IMR-90 (cell line): ENCODE results near the gene MORN5. TPM values are rescaled to one million over a fixed set of nuclear protein-coding genes. Genes with fewer than 3 reads are reported as not detected.

Experiments used
- ATAC-seq: fragments of 200-7000 bp; cut with Tn5 transposase; 2 replicates; pipeline ENCODE4 v1.9.1; 2020; ENCODE audit warnings: low read depth, mild to moderate bottlenecking, moderate library complexity
- BruUV-seq: library from RNA; stranded (reverse); fragments of 400-500 nt; replicated peaks from 2 replicates; lab custom pipeline; 2021; lab: Mats Ljungman, UMichigan
- CTCF ChIA-PET: fragments of 300-600 bp; formaldehyde crosslinking; extraction: SDS; loops from one replicate; lab custom pipeline; 2021; ENCODE audit warnings: antibody characterized with exemption; lab: Yijun Ruan, JAX
- POLR2A ChIA-PET: fragments of 300-600 bp; sonication (Branson Sonifier 250); formaldehyde crosslinking; loops from one replicate; lab custom pipeline; 2022; ENCODE audit warnings: antibody characterized with exemption; ENCODE audit not compliant: unreplicated experiment; lab: Charles Lee
- DNase-seq: peaks from one replicate; pipeline ENCODE4 v3.0.0; 2013
- H2AFZ ChIP-seq: replicated peaks from 2 replicates; pipeline ENCODE3; 2013; ENCODE audit warnings: low read length, mild to moderate bottlenecking; ENCODE audit not compliant: poor library complexity
- H2AK5ac ChIP-seq: 2 replicates; pipeline ENCODE4 v1.6.1; 2013; ENCODE audit warnings: low read depth, low read length, inconsistent platforms
- H2AK9ac ChIP-seq: replicated peaks from 2 replicates; pipeline ENCODE3; 2013; ENCODE audit warnings: mild to moderate bottlenecking, low read depth, low read length, moderate library complexity; ENCODE audit not compliant: poor library complexity
- H2BK120ac ChIP-seq: 2 replicates; pipeline ENCODE4 v1.6.1; 2013; ENCODE audit warnings: low read depth, low read length, inconsistent platforms
- H2BK15ac ChIP-seq: 3 replicates; pipeline ENCODE4 v1.6.1; 2013; ENCODE audit warnings: low read depth, low read length, inconsistent platforms
- H2BK20ac ChIP-seq: 2 replicates; pipeline ENCODE4 v1.6.1; 2013; ENCODE audit warnings: low read depth, mild to moderate bottlenecking, inconsistent platforms, low read length, moderate library complexity
- H2BK5ac ChIP-seq: 2 replicates; pipeline ENCODE4 v1.6.1; 2013; ENCODE audit warnings: mild to moderate bottlenecking, low read depth, low read length, inconsistent platforms; ENCODE audit not compliant: poor library complexity, severe bottlenecking
- H3K14ac ChIP-seq: replicated peaks from 2 replicates; pipeline ENCODE4 v1.6.1; 2013; ENCODE audit warnings: low read depth, low read length, inconsistent platforms
- H3K18ac ChIP-seq: 2 replicates; pipeline ENCODE4 v1.6.1; 2013; ENCODE audit warnings: low read depth, low read length, control low read depth
- H3K23ac ChIP-seq: 2 replicates; pipeline ENCODE4 v1.6.1; 2013; ENCODE audit warnings: low read depth, low read length, inconsistent platforms
- H3K27ac ChIP-seq: 2 replicates; pipeline ENCODE4 v1.5.1; 2013; ENCODE audit warnings: mild to moderate bottlenecking, control low read depth, low read length; ENCODE audit not compliant: insufficient read depth
- H3K27me3 ChIP-seq: 2 replicates; pipeline ENCODE4 v1.6.1; 2013; ENCODE audit warnings: low read length; ENCODE audit not compliant: control insufficient read depth, insufficient read depth
- H3K36me3 ChIP-seq: 2 replicates; pipeline ENCODE4 v1.6.1; 2013; ENCODE audit warnings: low read length, mixed read lengths; ENCODE audit not compliant: control insufficient read depth, insufficient read depth
- H3K4ac ChIP-seq: 2 replicates; pipeline ENCODE4 v1.6.1; 2013; ENCODE audit warnings: low read depth, low read length, inconsistent platforms
- H3K4me1 ChIP-seq: 2 replicates; pipeline ENCODE4 v1.6.1; 2013; ENCODE audit warnings: low read length, mixed read lengths; ENCODE audit not compliant: control insufficient read depth, insufficient read depth
- H3K4me2 ChIP-seq: 2 replicates; pipeline ENCODE4 v1.6.1; 2013; ENCODE audit warnings: low read depth, mild to moderate bottlenecking, control low read depth, low read length, moderate library complexity
- H3K4me3 ChIP-seq: 2 replicates; pipeline ENCODE4 v1.5.1; 2013; ENCODE audit warnings: low read depth, mild to moderate bottlenecking, control low read depth, low read length, moderate library complexity; ENCODE audit not compliant: insufficient read depth
- H3K56ac ChIP-seq: 2 replicates; pipeline ENCODE4 v1.6.1; 2013; ENCODE audit warnings: low read length, inconsistent platforms; ENCODE audit not compliant: insufficient read depth; ENCODE audit errors: extremely low read depth
- H3K79me1 ChIP-seq, 2 experiments: 2 replicates each; pipeline ENCODE4 v1.6.1; 2013; ENCODE audit warnings: low read length in 2 of 2, inconsistent platforms in 1 of 2, low read depth in 1 of 2
- H3K9ac ChIP-seq: 2 replicates; pipeline ENCODE4 v1.6.1; 2013; ENCODE audit warnings: low read depth, low read length, control low read depth
- H3K9me1 ChIP-seq: 2 replicates; pipeline ENCODE4 v1.6.1; 2013; ENCODE audit warnings: low read length, inconsistent platforms; ENCODE audit not compliant: insufficient read depth
- H3K9me3 ChIP-seq: 2 replicates; pipeline ENCODE4 v1.6.1; 2013; ENCODE audit warnings: low read length; ENCODE audit not compliant: control insufficient read depth, insufficient read depth
- H4K20me1 ChIP-seq: 2 replicates; pipeline ENCODE4 v1.6.1; 2013; ENCODE audit warnings: low read length, inconsistent platforms; ENCODE audit not compliant: insufficient read depth
- H4K5ac ChIP-seq: 2 replicates; pipeline ENCODE4 v1.6.1; 2013; ENCODE audit warnings: mild to moderate bottlenecking, low read depth, low read length, control low read depth
- H4K8ac ChIP-seq, 2 experiments: 2 replicates each; pipeline ENCODE4 v1.6.1; 2013; ENCODE audit warnings: low read depth in 2 of 2, low read length in 2 of 2, control low read depth in 1 of 2, inconsistent platforms in 1 of 2
- H4K91ac ChIP-seq: 2 replicates; pipeline ENCODE4 v1.6.1; 2013; ENCODE audit warnings: low read depth, low read length, inconsistent platforms; ENCODE audit not compliant: insufficient read depth
- NFE2L2 ChIP-seq: fragments of 150-350 bp; IDR thresholded peaks from 2 replicates; pipeline ENCODE4 v1.6.1; 2016; ENCODE audit warnings: low read depth, mild to moderate bottlenecking, low read length
- WGBS, 2 experiments: methylation state at CpG; one replicate each; pipeline versions ENCODE4 v1.1.5 to v1.1.7; 2013; ENCODE audit warnings: missing lambda C conversion rate in 2 of 2; ENCODE audit not compliant: insufficient read length in 1 of 2; ENCODE audit errors: extremely low coverage in 2 of 2; 5-methylcytosine and 5-hydroxymethylcytosine counted together
- dilution Hi-C: fragments of 300-500 bp; cut with HindIII; formaldehyde crosslinking; loops from one replicate; pipeline ENCODE4 v1.14.3; 2018; ENCODE audit warnings: low sequenced_read_pairs; ENCODE audit not compliant: unreplicated experiment
- in situ Hi-C: fragments of 300-500 bp; cut with MboI; formaldehyde crosslinking; loops from 3 replicates; pipeline ENCODE4 v1.14.3; 2019; ENCODE audit warnings: low sequenced_read_pairs, inconsistent platforms, mixed read lengths
- intact Hi-C: fragments of 100-400 bp; cut with micrococcal nuclease; formaldehyde crosslinking; loops from 2 replicates; pipeline ENCODE4 v1.10.0; 2022
- polyA plus RNA-seq, 3 experiments: library from polyadenylated mRNA; depleted of rRNA; stranded (reverse); fragments of >200 nt; gene quantifications; 2 replicates each; pipeline ENCODE4 v1.2.3, GENCODE V29; 2012; ENCODE audit warnings: low replicate concordance in 1 of 3
- total RNA-seq: library from RNA; depleted of rRNA; stranded (reverse); fragments of >200 nt; gene quantifications from 2 replicates; pipeline ENCODE4 v1.2.3, GENCODE V29; 2012
- TF ChIP-seq, protein P1 (sequence below): conservative IDR thresholded peaks from 2 replicates; pipeline ENCODE4 v1.5.1; 2012; ENCODE audit warnings: mild to moderate bottlenecking, low read depth, low read length, improper control_type of control experiment

The MORN5 gene
- total and polyA plus RNA-seq, 2 of the 4 experiments (the other 2 are of a cell fraction): not detected

DNA sequence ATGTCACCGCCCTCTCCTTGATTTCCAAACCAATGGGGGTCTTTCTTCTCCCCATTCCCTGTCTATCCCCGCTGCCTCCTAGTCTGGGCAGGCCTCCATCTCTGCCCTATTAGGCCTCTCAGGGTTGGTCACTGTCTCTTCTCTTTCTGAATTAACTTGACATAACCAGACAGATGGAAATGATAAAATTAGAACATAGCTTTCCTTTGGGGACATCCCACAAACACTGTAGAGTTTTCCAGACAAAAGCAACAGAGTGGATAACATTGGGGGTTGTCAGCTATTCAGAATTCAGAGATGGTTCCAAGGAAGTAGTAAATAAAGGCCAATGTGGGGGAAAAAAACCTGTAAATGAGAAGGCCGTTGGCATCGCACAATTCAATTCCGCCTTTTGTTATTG is 44.3 kb downstream of the MORN5 start:
- H3K9ac ChIP-seq: no peak overlapping the region
- H4K91ac ChIP-seq: no peak overlapping the region
- H3K9me3 ChIP-seq: no peaks in the 10 kb centered on the region
- CTCF ChIA-PET: no interaction called here
- dilution Hi-C loops: no loop called here
- no peak overlapping the region for H3K14ac ChIP-seq
- WGBS, 2 experiments: 90% methylated on average over 3 of the region's 5 CpGs; no CpG with 5 or more reads in 1 of the 2 experiments
- in situ Hi-C loops: no loop called here
- H3K4ac ChIP-seq: no peak overlapping the region
- H3K9me1 ChIP-seq: no peaks in the 10 kb centered on the region; the same call in 1 of the 2 replicates
- no peak overlapping the region for H4K8ac ChIP-seq
- H2AK9ac ChIP-seq: no peak overlapping the region
- H2BK5ac ChIP-seq: no peak overlapping the region
- peaks cover 8% of the 10 kb centered on the region; the same call in 1 of the 2 replicates for H3K4me1 ChIP-seq
- H3K36me3 ChIP-seq: no peaks in the 10 kb centered on the region
- TF ChIP-seq NFE2L2: no peak
- TF ChIP-seq, protein P1, sequence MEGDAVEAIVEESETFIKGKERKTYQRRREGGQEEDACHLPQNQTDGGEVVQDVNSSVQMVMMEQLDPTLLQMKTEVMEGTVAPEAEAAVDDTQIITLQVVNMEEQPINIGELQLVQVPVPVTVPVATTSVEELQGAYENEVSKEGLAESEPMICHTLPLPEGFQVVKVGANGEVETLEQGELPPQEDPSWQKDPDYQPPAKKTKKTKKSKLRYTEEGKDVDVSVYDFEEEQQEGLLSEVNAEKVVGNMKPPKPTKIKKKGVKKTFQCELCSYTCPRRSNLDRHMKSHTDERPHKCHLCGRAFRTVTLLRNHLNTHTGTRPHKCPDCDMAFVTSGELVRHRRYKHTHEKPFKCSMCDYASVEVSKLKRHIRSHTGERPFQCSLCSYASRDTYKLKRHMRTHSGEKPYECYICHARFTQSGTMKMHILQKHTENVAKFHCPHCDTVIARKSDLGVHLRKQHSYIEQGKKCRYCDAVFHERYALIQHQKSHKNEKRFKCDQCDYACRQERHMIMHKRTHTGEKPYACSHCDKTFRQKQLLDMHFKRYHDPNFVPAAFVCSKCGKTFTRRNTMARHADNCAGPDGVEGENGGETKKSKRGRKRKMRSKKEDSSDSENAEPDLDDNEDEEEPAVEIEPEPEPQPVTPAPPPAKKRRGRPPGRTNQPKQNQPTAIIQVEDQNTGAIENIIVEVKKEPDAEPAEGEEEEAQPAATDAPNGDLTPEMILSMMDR: no peak
- H4K20me1 ChIP-seq: peaks cover 4% of the 10 kb centered on the region; the same call in 1 of the 2 replicates
- no peak overlapping the region for H2BK15ac ChIP-seq
- H3K4me2 ChIP-seq: no peak overlapping the region
- DNase-seq (no peak), ATAC-seq (no peak)
- H3K23ac ChIP-seq: no peak overlapping the region
- H2BK20ac ChIP-seq: no peak overlapping the region
- H3K4me3 ChIP-seq: no peak overlapping the region
- no TSS peak for BruUV-seq
- no peak overlapping the region for H3K18ac ChIP-seq
- H3K27me3 ChIP-seq: peaks cover 9% of the 10 kb centered on the region; the same call in 1 of the 2 replicates
- H3K27ac ChIP-seq: no peak overlapping the region
- no peak overlapping the region for H2BK120ac ChIP-seq
- H2AK5ac ChIP-seq: no peak overlapping the region
- H3K79me1 ChIP-seq: no peaks in the 10 kb centered on the region
- POLR2A ChIA-PET: no interaction called here
- no peak overlapping the region for H4K5ac ChIP-seq
- intact Hi-C loops: no loop called here
- H3K56ac ChIP-seq: no peak overlapping the region
- H2AFZ ChIP-seq: no peak overlapping the region
